NCI-H510A (cell line): ENCODE measurements around the gene SMARCC2.
"Not testable (repeated sequence)": the region's sequence is repeated elsewhere in the genome, so short reads cannot be mapped to it uniquely, and the experiment has no call there.

ENCODE experiments used
- DNase-seq: peaks from one replicate; lab custom pipeline; 2025; lab: John Stamatoyannopoulos, UW

Gene SMARCC2

GRCh38 chr12:56121204-56121870, 67.9 kb downstream of the SMARCC2 start:
- no peak for DNase-seq

- no peak for DNase-seq
These were observed 69.0 kb downstream of the SMARCC2 start for GRCh38 chr12:56120158-56120846.

- DNase-seq = peak; percentile 57
These were observed 69.9 kb downstream of the SMARCC2 start for GRCh38 chr12:56119361-56119796.

- DNase-seq = no peak
These were observed 70.5 kb downstream of the SMARCC2 start for GRCh38 chr12:56118688-56119357.

GRCh38 chr12:56117778-56118687, 71.2 kb downstream of the SMARCC2 start, which contains the start of gene ZC3H10:
ZC3H10 (plus strand) TSS chr12:56118266; CDS start chr12:56120563, 2,297 bp downstream.
- peak; percentile 98 for DNase-seq

- DNase-seq = not testable (repeated sequence)
These were observed 72.1 kb downstream of the SMARCC2 start for GRCh38 chr12:56117082-56117706.

GRCh38 chr12:56116267-56117081, 72.8 kb downstream of the SMARCC2 start, which contains the start of gene RPL41:
RPL41 (plus strand) TSS chr12:56116633.
- peak; percentile 80 for DNase-seq

GRCh38 chr12:56115329-56115728, 74.0 kb downstream of the SMARCC2 start:
- no peak for DNase-seq

- DNase-seq = no peak
These were observed 75.2 kb downstream of the SMARCC2 start for GRCh38 chr12:56114084-56114483.
